22Rv1 (cell line): ENCODE data around the gene DUSP28.
A peak's percentile ranks its signal among the peaks of the same experiment; 100 is the strongest.

Experiments
- H3K27ac ChIP-seq: fragments of 450-650 bp; 2 replicates; pipeline ENCODE4 v1.5.1; 2017
- CTCF ChIP-seq: fragments of 450-650 bp; IDR thresholded peaks from 2 replicates; pipeline ENCODE4 v1.5.1; 2017; ENCODE audit warnings: mild to moderate bottlenecking
- ZFX ChIP-seq: fragments of 450-650 bp; IDR thresholded peaks from 2 replicates; pipeline ENCODE4 v1.6.1; 2017; ENCODE audit warnings: antibody characterized with exemption, borderline replicate concordance

Gene DUSP28, protein sequence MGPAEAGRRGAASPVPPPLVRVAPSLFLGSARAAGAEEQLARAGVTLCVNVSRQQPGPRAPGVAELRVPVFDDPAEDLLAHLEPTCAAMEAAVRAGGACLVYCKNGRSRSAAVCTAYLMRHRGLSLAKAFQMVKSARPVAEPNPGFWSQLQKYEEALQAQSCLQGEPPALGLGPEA

DNA sequence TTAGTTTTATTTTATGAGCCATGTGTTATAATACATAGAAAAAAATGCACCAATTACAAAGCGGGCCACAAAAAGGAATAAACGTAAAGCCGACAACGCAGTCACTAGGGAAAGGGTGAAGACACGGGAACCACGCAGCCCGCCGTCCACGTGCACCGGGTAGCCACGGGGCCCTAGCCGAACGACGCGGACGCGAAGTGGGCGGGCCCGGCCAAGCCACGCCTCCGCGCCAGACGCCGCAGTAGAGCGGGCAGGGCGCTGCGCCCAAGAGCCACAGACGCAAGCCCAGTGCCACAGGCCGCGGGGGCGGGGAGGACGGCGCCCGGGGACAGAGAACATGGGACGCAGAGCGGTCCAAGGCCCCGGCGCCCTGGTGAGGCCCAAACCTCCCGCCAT lies at the start of gene DUSP28:
DUSP28 (plus strand) TSS at position 274 of the 396 bp plus-strand sequence. CDS start 328 bp downstream, outside the sequence.
- H3K27ac ChIP-seq: peak within 1 kb of the TSS; percentile 98
- TF ChIP-seq ZFX (no peak), CTCF (no peak)

DNA sequence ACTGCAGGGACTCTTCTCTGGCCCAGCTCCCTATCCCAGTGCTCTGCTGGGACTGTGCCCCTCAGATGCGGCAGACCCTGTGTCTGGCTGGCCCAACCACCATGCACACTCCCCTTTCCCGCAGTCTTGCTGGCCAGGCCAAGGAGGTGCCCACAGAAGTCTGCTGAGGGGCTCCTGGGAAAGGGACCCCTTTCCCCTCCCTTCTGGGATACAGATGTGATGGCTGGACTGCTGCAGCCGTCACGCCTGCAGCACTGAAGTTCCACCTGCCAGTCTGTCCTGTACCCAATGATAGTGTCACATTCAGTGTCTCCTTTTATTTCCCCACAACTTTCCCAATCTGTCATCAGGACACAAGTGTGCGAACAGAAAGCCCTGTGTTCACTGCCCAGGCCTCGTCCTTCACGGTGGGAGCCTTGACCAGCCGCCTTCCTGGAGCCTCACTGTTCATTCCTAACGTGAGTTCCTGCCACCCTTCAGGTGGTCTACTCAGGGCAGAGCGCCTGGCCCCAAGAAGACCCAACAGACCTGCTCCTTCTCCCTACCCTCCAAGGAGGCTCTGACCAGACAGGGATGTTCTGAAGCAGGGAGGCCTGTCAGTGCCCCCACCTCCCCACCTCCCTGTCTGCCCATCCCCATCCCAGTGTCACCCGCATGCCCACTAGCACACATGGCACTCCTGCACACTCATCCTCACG lies 49.5 kb upstream of the DUSP28 start:
- TF ChIP-seq ZFX (no peak), CTCF (no peak)

GRCh38 chr2:240511351-240512108 lies 48.6 kb upstream of the DUSP28 start:
- H3K27ac ChIP-seq: no peak overlapping the region
- no peak for TF ChIP-seq CTCF
- TF ChIP-seq ZFX: no peak

More for the DNA sequence above, 49.5 kb upstream of the DUSP28 start:
- H3K27ac ChIP-seq: no peak overlapping the region

DNA sequence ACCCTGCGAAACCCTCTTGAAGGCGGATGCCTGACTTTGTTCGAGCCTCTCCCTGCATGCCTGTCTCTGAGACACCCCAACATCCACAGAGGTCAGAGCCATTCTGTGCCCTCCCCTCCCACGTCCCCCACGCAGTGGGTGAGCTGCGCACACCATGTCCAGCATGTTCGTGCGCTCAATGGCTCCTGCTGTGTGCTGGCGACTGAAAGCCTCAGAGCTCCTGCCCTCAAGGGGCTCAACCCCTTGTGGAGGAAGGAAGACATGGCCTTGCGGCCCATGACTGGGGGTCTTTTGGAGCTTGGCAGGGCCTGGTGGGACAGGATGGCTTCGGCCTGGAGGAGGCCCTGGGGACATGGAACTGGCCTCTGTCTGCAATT lies 48.1 kb upstream of the DUSP28 start:
- TF ChIP-seq ZFX: no peak
- no peak for TF ChIP-seq CTCF
- no peak overlapping the region for H3K27ac ChIP-seq

- TF ChIP-seq CTCF (no peak), ZFX (no peak)
- no peak overlapping the region for H3K27ac ChIP-seq
Measured at GRCh38 chr2:240512666-240513535, 47.3 kb upstream of the DUSP28 start.

GRCh38 chr2:240513549-240514287 lies 46.4 kb upstream of the DUSP28 start:
- TF ChIP-seq ZFX (no peak), CTCF (peak; percentile 50)

More at GRCh38 chr2:240513549-240514287, 46.4 kb upstream of the DUSP28 start:
- no peak overlapping the region for H3K27ac ChIP-seq
